Adrenal gland (tissue), 5 donors: ENCODE results near the gene CREM.

Experiments used
- CTCF ChIP-seq, 6 experiments: fragments of 450-650 bp in 4 of 6; fragments of 200-600 bp in 2 of 6; sonication (generic) in 1 of 6; IDR thresholded peaks; 1 replicate in 5 of 6; 2 replicates in 1 of 6; pipeline versions ENCODE4 v1.5.1 to v1.8.0; 2016 to 2021; ENCODE audit warnings: antibody characterized with exemption in 6 of 6, mild to moderate bottlenecking in 2 of 6, moderate library complexity in 1 of 6
- POLR2A ChIP-seq, 2 donors: fragments of 450-650 bp; IDR thresholded peaks; one replicate each; pipeline ENCODE4 v1.6.1; 2017; ENCODE audit warnings: antibody characterized with exemption in 2 of 2, mild to moderate bottlenecking in 2 of 2, moderate library complexity in 1 of 2
- donor health status: DM: no; HTN: no; CAD: no.

DNA sequence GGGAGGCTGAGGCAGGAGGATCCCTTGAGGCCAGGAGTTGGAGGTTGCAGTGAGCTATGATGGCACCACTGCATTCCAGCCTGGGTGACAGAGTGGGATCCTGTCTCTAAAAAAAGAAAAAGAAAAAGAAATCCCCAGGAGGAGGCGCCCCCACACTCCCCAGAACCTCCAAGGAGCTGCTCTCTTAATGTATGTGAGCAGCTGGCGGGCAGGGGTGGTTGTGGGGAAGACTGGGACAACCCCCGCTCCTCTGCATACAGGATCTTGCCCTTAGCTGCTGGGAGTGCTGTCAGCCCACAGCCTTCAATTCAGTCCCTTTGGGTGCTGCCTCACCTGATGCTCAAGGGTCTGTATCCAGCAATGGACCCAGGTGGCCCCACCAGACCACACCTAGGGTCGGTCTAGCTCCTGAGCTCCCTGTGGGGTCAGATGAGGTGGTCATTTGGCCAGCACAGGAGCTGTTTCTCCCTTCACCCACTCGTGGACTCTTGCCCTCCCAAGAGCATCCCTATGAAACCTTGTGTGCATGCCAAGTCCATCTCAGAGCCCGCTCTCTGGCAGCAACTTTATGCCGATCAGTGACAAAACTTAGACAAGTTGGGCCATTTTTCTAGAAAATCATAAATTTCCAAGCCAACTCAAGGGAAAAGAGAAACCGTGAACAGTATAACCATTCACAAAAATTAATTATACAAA lies 97.5 kb downstream of the CREM start:
- TF ChIP-seq CTCF (IDR thresholded peaks at IDR 0.05) (no peak), POLR2A (IDR thresholded peaks at IDR 0.05) (no peak)
